Natural killer cell (primary cell): Measurements from ENCODE around the gene SLC8A1. TPM values are rescaled to one million over a fixed set of nuclear protein-coding genes. Genes with fewer than 3 reads are reported as not detected.

ENCODE experiments used
- ATAC-seq, 3 donors: fragments of 150-1000 bp in 2 of 3; fragments of 200-7000 bp in 1 of 3; cut with Tn5 transposase; 1 replicate in 1 of 3; 2 replicates in 2 of 3; pipeline ENCODE4 v1.10.0; 2021; ENCODE audit warnings: mild to moderate bottlenecking in 2 of 3, moderate library complexity in 2 of 3
- DNase-seq, 2 donors: peaks; one replicate each; pipeline versions ENCODE4 v3.0.0 to v3.0.0-alpha.2; 2013 to 2021; ENCODE audit warnings: mixed read lengths in 1 of 2
- H3K27ac ChIP-seq: one replicate; pipeline ENCODE4 v1.5.1; 2013; ENCODE audit warnings: mild to moderate bottlenecking, low read length
- H3K27me3 ChIP-seq: one replicate; pipeline ENCODE4 v1.6.1; 2013; ENCODE audit warnings: low read length; ENCODE audit not compliant: control insufficient read depth, insufficient read depth
- H3K36me3 ChIP-seq: one replicate; pipeline ENCODE4 v1.6.1; 2013; ENCODE audit warnings: low read length; ENCODE audit not compliant: control insufficient read depth, insufficient read depth
- H3K4me1 ChIP-seq: one replicate; pipeline ENCODE4 v1.6.1; 2013; ENCODE audit warnings: low read length; ENCODE audit not compliant: control insufficient read depth, insufficient read depth
- H3K4me3 ChIP-seq: one replicate; pipeline ENCODE4 v1.5.1; 2013; ENCODE audit warnings: low read length
- H3K9me3 ChIP-seq: one replicate; pipeline ENCODE4 v1.6.1; 2013; ENCODE audit warnings: low read length; ENCODE audit not compliant: control insufficient read depth, insufficient read depth
- H3K27ac Mint-ChIP-seq, 2 donors: one replicate each; pipeline ENCODE4 v1.8.0; 2022; ENCODE audit warnings: mild to moderate bottlenecking in 2 of 2, mixed read lengths in 2 of 2, moderate library complexity in 1 of 2
- H3K27me3 Mint-ChIP-seq, 2 donors: one replicate each; pipeline ENCODE4 v1.8.0; 2022; ENCODE audit warnings: low read depth in 2 of 2, mixed read lengths in 2 of 2
- H3K36me3 Mint-ChIP-seq: one replicate; pipeline ENCODE4 v1.8.0; 2022; ENCODE audit warnings: mixed read lengths
- H3K4me1 Mint-ChIP-seq, 2 donors: one replicate each; pipeline ENCODE4 v1.8.0; 2022; ENCODE audit warnings: mixed read lengths in 2 of 2
- H3K4me3 Mint-ChIP-seq: one replicate; pipeline ENCODE4 v1.8.0; 2022; ENCODE audit warnings: mild to moderate bottlenecking, moderate library complexity, mixed read lengths
- H3K9me3 Mint-ChIP-seq, 2 donors: one replicate each; pipeline ENCODE4 v1.8.0; 2022; ENCODE audit warnings: mixed read lengths in 2 of 2
- WGBS: methylation state at CpG from one replicate; pipeline ENCODE4 v1.1.7; 2013; ENCODE audit warnings: missing lambda C conversion rate; ENCODE audit not compliant: insufficient coverage; 5-methylcytosine and 5-hydroxymethylcytosine counted together
- intact Hi-C: fragments of 100-400 bp; cut with micrococcal nuclease; formaldehyde crosslinking; loops from one replicate; pipeline ENCODE4 v1.14.2; 2022
- total RNA-seq, 4 donors: library from RNA; stranded (reverse); fragments of 120-200 nt in 1 of 4; gene quantifications; one replicate each; pipeline versions ENCODE4 v1.2.3 to v1.2.4, GENCODE V29; 2013 to 2022
- TF ChIP-seq, protein P1 (sequence below): fragments of 200-600 bp; IDR thresholded peaks from one replicate; pipeline ENCODE4 v1.8.0; 2022; ENCODE audit warnings: antibody characterized with exemption

SLC8A1 gene
- total RNA-seq, 3 donors from 2014 or later (not counting 1 experiment from before 2014, with no cell fraction given), result 1.4 to 4.7 (median 3.6) TPM

DNA sequence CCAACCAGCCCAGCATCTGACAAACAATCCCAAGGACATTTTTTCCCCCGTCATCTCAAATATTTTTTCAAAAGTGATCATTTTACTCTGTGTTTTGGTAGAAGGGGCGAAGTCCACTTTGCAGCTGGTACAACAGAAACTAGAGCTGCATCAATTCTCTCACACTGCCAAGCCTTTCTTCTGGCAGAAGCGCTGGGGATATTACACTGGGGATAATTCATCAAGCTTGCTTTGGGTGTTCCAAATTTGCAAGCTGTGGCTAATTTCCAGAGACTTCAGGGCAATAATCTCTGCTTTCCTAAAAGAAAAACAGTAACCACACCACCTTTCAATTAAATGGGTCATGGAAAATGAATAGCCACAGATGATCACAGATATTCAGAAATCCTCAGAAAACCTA is 238.3 kb downstream of the SLC8A1 start:
- H3K4me3 ChIP-seq, result no peak overlapping the region
- ATAC-seq (no peak), DNase-seq (no peak)
- Mint-ChIP-seq H3K27ac (no peak overlapping the region), H3K9me3 (peaks cover 9 to 10% of the 10 kb centered on the region in 2 donors), H3K4me1 (no peaks in the 10 kb centered on the region), H3K36me3 (peaks cover 7% of the 10 kb centered on the region), H3K4me3 (no peak overlapping the region), H3K27me3 (no peaks in the 10 kb centered on the region)
- H3K4me1 ChIP-seq, result no peaks in the 10 kb centered on the region
- no peaks in the 10 kb centered on the region for H3K36me3 ChIP-seq
- intact Hi-C loops, result no loop called here
- H3K27me3 ChIP-seq, result no peaks in the 10 kb centered on the region
- TF ChIP-seq, protein P1, sequence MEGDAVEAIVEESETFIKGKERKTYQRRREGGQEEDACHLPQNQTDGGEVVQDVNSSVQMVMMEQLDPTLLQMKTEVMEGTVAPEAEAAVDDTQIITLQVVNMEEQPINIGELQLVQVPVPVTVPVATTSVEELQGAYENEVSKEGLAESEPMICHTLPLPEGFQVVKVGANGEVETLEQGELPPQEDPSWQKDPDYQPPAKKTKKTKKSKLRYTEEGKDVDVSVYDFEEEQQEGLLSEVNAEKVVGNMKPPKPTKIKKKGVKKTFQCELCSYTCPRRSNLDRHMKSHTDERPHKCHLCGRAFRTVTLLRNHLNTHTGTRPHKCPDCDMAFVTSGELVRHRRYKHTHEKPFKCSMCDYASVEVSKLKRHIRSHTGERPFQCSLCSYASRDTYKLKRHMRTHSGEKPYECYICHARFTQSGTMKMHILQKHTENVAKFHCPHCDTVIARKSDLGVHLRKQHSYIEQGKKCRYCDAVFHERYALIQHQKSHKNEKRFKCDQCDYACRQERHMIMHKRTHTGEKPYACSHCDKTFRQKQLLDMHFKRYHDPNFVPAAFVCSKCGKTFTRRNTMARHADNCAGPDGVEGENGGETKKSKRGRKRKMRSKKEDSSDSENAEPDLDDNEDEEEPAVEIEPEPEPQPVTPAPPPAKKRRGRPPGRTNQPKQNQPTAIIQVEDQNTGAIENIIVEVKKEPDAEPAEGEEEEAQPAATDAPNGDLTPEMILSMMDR, result no peak
- no peaks in the 10 kb centered on the region for H3K9me3 ChIP-seq
- WGBS, result 97% methylated on average over 3 of the region's 3 CpGs
- H3K27ac ChIP-seq, result no peak overlapping the region

DNA sequence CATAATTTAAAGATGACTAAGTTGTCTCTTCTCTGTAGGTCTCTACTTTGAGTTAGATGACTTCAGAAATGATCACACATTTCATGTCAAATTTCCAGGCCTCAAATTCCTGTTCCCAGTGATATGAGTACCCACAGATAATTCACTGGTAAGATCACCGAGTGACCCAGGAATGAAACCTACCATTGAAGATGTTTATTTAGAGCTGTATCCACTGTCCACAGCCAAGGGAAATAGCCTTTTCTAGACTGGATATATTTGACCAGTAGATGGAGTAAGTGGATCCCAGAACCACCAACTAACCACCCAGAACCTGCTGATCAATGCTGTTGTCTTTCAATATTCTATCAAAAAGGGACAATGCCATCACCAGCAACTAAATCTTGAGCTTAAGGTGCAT is 238.8 kb downstream of the SLC8A1 start:
- TF ChIP-seq, protein P1, result no peak
- Histone ChIP-seq H3K36me3 (no peaks in the 10 kb centered on the region), H3K4me3 (no peak overlapping the region), H3K27me3 (no peaks in the 10 kb centered on the region), H3K27ac (no peak overlapping the region), H3K4me1 (no peaks in the 10 kb centered on the region), H3K9me3 (no peaks in the 10 kb centered on the region)
- no peak for ATAC-seq
- no peak overlapping the region for H3K4me3 Mint-ChIP-seq
- no peaks in the 10 kb centered on the region for H3K4me1 Mint-ChIP-seq
- H3K9me3 Mint-ChIP-seq, result peaks cover 9 to 10% of the 10 kb centered on the region in 2 donors
- intact Hi-C loops, result no loop called here
- WGBS, result 100% methylated on average over 1 of the region's 1 CpG
- H3K27me3 Mint-ChIP-seq, result no peaks in the 10 kb centered on the region
- peaks cover 7% of the 10 kb centered on the region for H3K36me3 Mint-ChIP-seq
- no peak overlapping the region for H3K27ac Mint-ChIP-seq
- DNase-seq, result no peak

DNA sequence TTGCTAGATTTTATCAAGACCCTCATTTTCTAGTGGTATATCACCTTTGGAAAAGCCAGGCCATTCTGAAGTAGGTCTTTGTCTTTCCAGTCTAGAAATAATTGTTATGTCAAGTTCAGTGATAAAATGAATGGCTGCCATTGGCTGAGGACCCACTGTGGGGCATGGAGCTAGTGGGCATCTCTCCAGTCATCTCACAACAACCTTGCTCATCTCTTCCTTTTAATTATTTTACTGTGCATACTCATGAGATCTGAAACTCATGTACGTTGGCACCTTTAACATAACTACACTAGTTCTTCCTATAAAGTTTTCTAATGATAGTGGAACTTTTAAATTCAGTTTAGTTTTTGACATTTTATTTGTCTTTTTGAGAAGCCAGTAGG is 240.9 kb downstream of the SLC8A1 start:
- ATAC-seq (no peak), DNase-seq (no peak)
- Histone ChIP-seq H3K4me3 (no peak overlapping the region), H3K36me3 (no peaks in the 10 kb centered on the region), H3K27ac (no peak overlapping the region), H3K27me3 (no peaks in the 10 kb centered on the region), H3K4me1 (no peaks in the 10 kb centered on the region), H3K9me3 (no peaks in the 10 kb centered on the region)
- Mint-ChIP-seq H3K9me3 (peaks cover 5 to 6% of the 10 kb centered on the region in 2 donors), H3K27ac (no peak overlapping the region), H3K27me3 (no peaks in the 10 kb centered on the region), H3K36me3 (no peaks in the 10 kb centered on the region), H3K4me1 (no peaks in the 10 kb centered on the region), H3K4me3 (no peak overlapping the region)
- TF ChIP-seq, protein P1, result no peak
- no CpG with 5 or more reads among the region's 1 CpG for WGBS
- intact Hi-C loops, result no loop called here

DNA sequence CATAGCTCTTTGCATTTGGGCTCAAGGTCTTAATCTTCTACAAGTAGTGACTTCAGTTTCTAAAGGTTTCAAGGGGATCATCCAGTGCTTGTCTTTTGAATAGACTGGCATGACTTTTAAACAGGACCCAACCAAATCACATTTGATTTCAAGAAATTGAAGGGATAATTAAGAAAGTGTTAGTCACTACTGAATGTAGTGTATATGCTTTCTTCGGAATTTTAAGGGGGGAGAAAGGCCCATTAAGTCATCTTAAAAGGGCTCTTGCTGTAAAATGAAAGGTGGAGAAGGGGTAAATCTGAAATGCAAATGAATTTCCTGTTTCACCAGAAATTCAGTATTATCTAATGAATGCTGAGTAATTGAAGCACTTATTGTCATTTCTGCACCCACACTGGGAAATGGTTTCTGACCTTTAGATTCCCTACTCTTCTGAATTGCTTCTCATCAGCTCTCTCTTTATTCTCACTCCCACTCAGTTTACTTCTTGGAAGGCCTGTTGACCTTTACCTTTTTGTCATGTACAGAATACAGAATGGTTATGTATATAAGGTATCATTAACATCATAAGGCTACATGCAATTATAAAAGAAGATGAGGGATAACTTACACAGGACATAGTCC is 241.4 kb downstream of the SLC8A1 start:
- peaks cover 5 to 7% of the 10 kb centered on the region in 2 donors for H3K9me3 Mint-ChIP-seq
- H3K36me3 ChIP-seq, result no peaks in the 10 kb centered on the region
- DNase-seq (no peak), ATAC-seq (no peak)
- H3K27me3 ChIP-seq, result no peaks in the 10 kb centered on the region
- no peak overlapping the region for H3K27ac ChIP-seq
- no peaks in the 10 kb centered on the region for H3K4me1 Mint-ChIP-seq
- no peaks in the 10 kb centered on the region for H3K9me3 ChIP-seq
- no peak overlapping the region for H3K4me3 Mint-ChIP-seq
- no peaks in the 10 kb centered on the region for H3K36me3 Mint-ChIP-seq
- intact Hi-C loops, result no loop called here
- no peaks in the 10 kb centered on the region for H3K27me3 Mint-ChIP-seq
- H3K4me3 ChIP-seq, result no peak overlapping the region
- WGBS, result 89% methylated on average over 1 of the region's 1 CpG
- H3K4me1 ChIP-seq, result no peaks in the 10 kb centered on the region
- H3K27ac Mint-ChIP-seq, result no peak overlapping the region
- TF ChIP-seq, protein P1, result no peak
